HG03060 (cell line): ENCODE measurements around the gene ASB8.

ENCODE experiments used
- ATAC-seq: cut with Tn5 transposase; IDR thresholded peaks from one replicate; pipeline ENCODE4 v1.9.1; 2021; ENCODE audit warnings: low read depth, moderate number of reproducible peaks; ENCODE audit not compliant: unreplicated experiment

The ASB8 gene

GRCh38 chr12:48109424-48109823 lies 47.9 kb downstream of the ASB8 start:
- no peak for ATAC-seq

- ATAC-seq: no peak
Observed at GRCh38 chr12:48106681-48107613, 50.4 kb downstream of the ASB8 start.

- ATAC-seq: peak; percentile 45
Observed at GRCh38 chr12:48105867-48106680, 51.2 kb downstream of the ASB8 start, which contains the start of gene SENP1. SENP1 (minus strand) TSS chr12:48106079; CDS start chr12:48101472, 4,607 bp downstream.

GRCh38 chr12:48105321-48105866 lies 51.9 kb downstream of the ASB8 start:
- ATAC-seq: peak; percentile 26

DNA sequence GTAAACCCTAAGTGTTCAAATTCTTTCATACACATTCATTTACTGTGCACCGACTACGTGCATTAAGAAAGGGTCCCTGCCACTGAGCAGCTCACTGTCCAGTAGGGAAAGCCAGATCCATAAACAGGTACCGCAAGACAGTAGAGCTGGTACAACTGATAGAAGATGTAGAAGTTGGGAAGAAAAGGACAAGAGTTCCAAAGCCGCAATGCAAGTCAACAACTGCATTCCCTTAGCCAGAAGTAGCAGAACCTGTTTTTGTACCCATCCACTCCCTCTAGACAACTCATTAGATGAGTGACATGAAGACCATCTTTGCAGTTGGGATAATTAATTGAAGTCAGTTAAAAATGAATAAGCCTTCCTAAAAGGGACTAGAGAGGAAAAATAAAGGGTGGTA lies 52.8 kb downstream of the ASB8 start:
- ATAC-seq: no peak
